IMR-90 (cell line): ENCODE measurements around the gene GPT2. TPM values are rescaled to one million over a fixed set of nuclear protein-coding genes. Genes with fewer than 3 reads are reported as not detected.

Experiments
- ATAC-seq: fragments of 200-7000 bp; cut with Tn5 transposase; 2 replicates; pipeline ENCODE4 v1.9.1; 2020; ENCODE audit warnings: low read depth, mild to moderate bottlenecking, moderate library complexity
- BruUV-seq: library from RNA; stranded (reverse); fragments of 400-500 nt; replicated peaks from 2 replicates; lab custom pipeline; 2021; lab: Mats Ljungman, UMichigan
- CTCF ChIA-PET: fragments of 300-600 bp; formaldehyde crosslinking; extraction: SDS; loops from one replicate; lab custom pipeline; 2021; ENCODE audit warnings: antibody characterized with exemption; lab: Yijun Ruan, JAX
- POLR2A ChIA-PET: fragments of 300-600 bp; sonication (Branson Sonifier 250); formaldehyde crosslinking; loops from one replicate; lab custom pipeline; 2022; ENCODE audit warnings: antibody characterized with exemption; ENCODE audit not compliant: unreplicated experiment; lab: Charles Lee
- DNase-seq: peaks from one replicate; pipeline ENCODE4 v3.0.0; 2013
- H2AFZ ChIP-seq: replicated peaks from 2 replicates; pipeline ENCODE3; 2013; ENCODE audit warnings: low read length, mild to moderate bottlenecking; ENCODE audit not compliant: poor library complexity
- H2AK5ac ChIP-seq: 2 replicates; pipeline ENCODE4 v1.6.1; 2013; ENCODE audit warnings: low read depth, low read length, inconsistent platforms
- H2AK9ac ChIP-seq: replicated peaks from 2 replicates; pipeline ENCODE3; 2013; ENCODE audit warnings: mild to moderate bottlenecking, low read depth, low read length, moderate library complexity; ENCODE audit not compliant: poor library complexity
- H2BK120ac ChIP-seq: 2 replicates; pipeline ENCODE4 v1.6.1; 2013; ENCODE audit warnings: low read depth, low read length, inconsistent platforms
- H2BK15ac ChIP-seq: 3 replicates; pipeline ENCODE4 v1.6.1; 2013; ENCODE audit warnings: low read depth, low read length, inconsistent platforms
- H2BK20ac ChIP-seq: 2 replicates; pipeline ENCODE4 v1.6.1; 2013; ENCODE audit warnings: low read depth, mild to moderate bottlenecking, inconsistent platforms, low read length, moderate library complexity
- H2BK5ac ChIP-seq: 2 replicates; pipeline ENCODE4 v1.6.1; 2013; ENCODE audit warnings: mild to moderate bottlenecking, low read depth, low read length, inconsistent platforms; ENCODE audit not compliant: poor library complexity, severe bottlenecking
- H3K14ac ChIP-seq: replicated peaks from 2 replicates; pipeline ENCODE4 v1.6.1; 2013; ENCODE audit warnings: low read depth, low read length, inconsistent platforms
- H3K18ac ChIP-seq: 2 replicates; pipeline ENCODE4 v1.6.1; 2013; ENCODE audit warnings: low read depth, low read length, control low read depth
- H3K23ac ChIP-seq: 2 replicates; pipeline ENCODE4 v1.6.1; 2013; ENCODE audit warnings: low read depth, low read length, inconsistent platforms
- H3K27ac ChIP-seq: 2 replicates; pipeline ENCODE4 v1.5.1; 2013; ENCODE audit warnings: mild to moderate bottlenecking, control low read depth, low read length; ENCODE audit not compliant: insufficient read depth
- H3K27me3 ChIP-seq: 2 replicates; pipeline ENCODE4 v1.6.1; 2013; ENCODE audit warnings: low read length; ENCODE audit not compliant: control insufficient read depth, insufficient read depth
- H3K36me3 ChIP-seq: 2 replicates; pipeline ENCODE4 v1.6.1; 2013; ENCODE audit warnings: low read length, mixed read lengths; ENCODE audit not compliant: control insufficient read depth, insufficient read depth
- H3K4ac ChIP-seq: 2 replicates; pipeline ENCODE4 v1.6.1; 2013; ENCODE audit warnings: low read depth, low read length, inconsistent platforms
- H3K4me1 ChIP-seq: 2 replicates; pipeline ENCODE4 v1.6.1; 2013; ENCODE audit warnings: low read length, mixed read lengths; ENCODE audit not compliant: control insufficient read depth, insufficient read depth
- H3K4me2 ChIP-seq: 2 replicates; pipeline ENCODE4 v1.6.1; 2013; ENCODE audit warnings: low read depth, mild to moderate bottlenecking, control low read depth, low read length, moderate library complexity
- H3K4me3 ChIP-seq: 2 replicates; pipeline ENCODE4 v1.5.1; 2013; ENCODE audit warnings: low read depth, mild to moderate bottlenecking, control low read depth, low read length, moderate library complexity; ENCODE audit not compliant: insufficient read depth
- H3K56ac ChIP-seq: 2 replicates; pipeline ENCODE4 v1.6.1; 2013; ENCODE audit warnings: low read length, inconsistent platforms; ENCODE audit not compliant: insufficient read depth; ENCODE audit errors: extremely low read depth
- H3K79me1 ChIP-seq, 2 experiments: 2 replicates each; pipeline ENCODE4 v1.6.1; 2013; ENCODE audit warnings: low read length in 2 of 2, inconsistent platforms in 1 of 2, low read depth in 1 of 2
- H3K9ac ChIP-seq: 2 replicates; pipeline ENCODE4 v1.6.1; 2013; ENCODE audit warnings: low read depth, low read length, control low read depth
- H3K9me1 ChIP-seq: 2 replicates; pipeline ENCODE4 v1.6.1; 2013; ENCODE audit warnings: low read length, inconsistent platforms; ENCODE audit not compliant: insufficient read depth
- H3K9me3 ChIP-seq: 2 replicates; pipeline ENCODE4 v1.6.1; 2013; ENCODE audit warnings: low read length; ENCODE audit not compliant: control insufficient read depth, insufficient read depth
- H4K20me1 ChIP-seq: 2 replicates; pipeline ENCODE4 v1.6.1; 2013; ENCODE audit warnings: low read length, inconsistent platforms; ENCODE audit not compliant: insufficient read depth
- H4K5ac ChIP-seq: 2 replicates; pipeline ENCODE4 v1.6.1; 2013; ENCODE audit warnings: mild to moderate bottlenecking, low read depth, low read length, control low read depth
- H4K8ac ChIP-seq, 2 experiments: 2 replicates each; pipeline ENCODE4 v1.6.1; 2013; ENCODE audit warnings: low read depth in 2 of 2, low read length in 2 of 2, control low read depth in 1 of 2, inconsistent platforms in 1 of 2
- H4K91ac ChIP-seq: 2 replicates; pipeline ENCODE4 v1.6.1; 2013; ENCODE audit warnings: low read depth, low read length, inconsistent platforms; ENCODE audit not compliant: insufficient read depth
- BHLHE40 ChIP-seq: fragments of 150-350 bp; IDR thresholded peaks from 2 replicates; pipeline ENCODE4 v1.6.1; 2016; ENCODE audit warnings: mild to moderate bottlenecking, low read depth, low read length
- ELK1 ChIP-seq: fragments of 150-350 bp; IDR thresholded peaks from 2 replicates; pipeline ENCODE4 v1.6.1; 2016; ENCODE audit warnings: low read depth, mild to moderate bottlenecking, low read length, moderate library complexity, borderline replicate concordance
- FOS ChIP-seq: fragments of 150-350 bp; IDR thresholded peaks from 2 replicates; pipeline ENCODE4 v1.6.1; 2016; ENCODE audit warnings: low read depth, low read length
- MAFK ChIP-seq: IDR thresholded peaks from 2 replicates; pipeline ENCODE4 v1.6.1; 2012; ENCODE audit warnings: low read depth, low read length, improper control_type of control experiment
- MAZ ChIP-seq: IDR thresholded peaks from 2 replicates; pipeline ENCODE4 v1.6.1; 2012; ENCODE audit warnings: low read depth, mild to moderate bottlenecking, low read length, improper control_type of control experiment, moderate library complexity, borderline replicate concordance
- MXI1 ChIP-seq: IDR thresholded peaks from 2 replicates; pipeline ENCODE4 v1.6.1; 2012; ENCODE audit warnings: low read depth, mild to moderate bottlenecking, low read length, moderate library complexity, borderline replicate concordance
- NFE2L2 ChIP-seq: fragments of 150-350 bp; IDR thresholded peaks from 2 replicates; pipeline ENCODE4 v1.6.1; 2016; ENCODE audit warnings: low read depth, mild to moderate bottlenecking, low read length
- POLR2A ChIP-seq: IDR thresholded peaks from 2 replicates; pipeline ENCODE4 v1.6.1; 2012; ENCODE audit warnings: mild to moderate bottlenecking, low read depth, low read length
- WGBS, 2 experiments: methylation state at CpG; one replicate each; pipeline versions ENCODE4 v1.1.5 to v1.1.7; 2013; ENCODE audit warnings: missing lambda C conversion rate in 2 of 2; ENCODE audit not compliant: insufficient read length in 1 of 2; ENCODE audit errors: extremely low coverage in 2 of 2; 5-methylcytosine and 5-hydroxymethylcytosine counted together
- dilution Hi-C: fragments of 300-500 bp; cut with HindIII; formaldehyde crosslinking; loops from one replicate; pipeline ENCODE4 v1.14.3; 2018; ENCODE audit warnings: low sequenced_read_pairs; ENCODE audit not compliant: unreplicated experiment
- in situ Hi-C: fragments of 300-500 bp; cut with MboI; formaldehyde crosslinking; loops from 3 replicates; pipeline ENCODE4 v1.14.3; 2019; ENCODE audit warnings: low sequenced_read_pairs, inconsistent platforms, mixed read lengths
- intact Hi-C: fragments of 100-400 bp; cut with micrococcal nuclease; formaldehyde crosslinking; loops from 2 replicates; pipeline ENCODE4 v1.10.0; 2022
- polyA plus RNA-seq, 3 experiments: library from polyadenylated mRNA; depleted of rRNA; stranded (reverse); fragments of >200 nt; gene quantifications; 2 replicates each; pipeline ENCODE4 v1.2.3, GENCODE V29; 2012; ENCODE audit warnings: low replicate concordance in 1 of 3
- total RNA-seq: library from RNA; depleted of rRNA; stranded (reverse); fragments of >200 nt; gene quantifications from 2 replicates; pipeline ENCODE4 v1.2.3, GENCODE V29; 2012

The GPT2 gene
- total and polyA plus RNA-seq, 2 of the 4 experiments (the other 2 are of a cell fraction) = 26.4 to 31.5 TPM

GRCh38 chr16:46962629-46963028, 78.5 kb downstream of the GPT2 start:
- peaks cover 77% of the 10 kb centered on the region for H3K36me3 ChIP-seq
- dilution Hi-C loops = no loop called here
- BruUV-seq = no TSS peak

More at GRCh38 chr16:46962629-46963028, 78.5 kb downstream of the GPT2 start:
- Histone ChIP-seq H3K4me1 (peaks cover 8% of the 10 kb centered on the region), H3K27ac (no peak overlapping the region), H2BK20ac (no peak overlapping the region), H2BK15ac (no peak overlapping the region), H3K18ac (no peak overlapping the region; the same call in 1 of the 2 replicates), H3K9me3 (no peaks in the 10 kb centered on the region), H3K4ac (no peak overlapping the region), H3K14ac (no peak overlapping the region), H3K4me3 (no peak overlapping the region), H2AK5ac (no peak overlapping the region), H2BK5ac (no peak overlapping the region), H4K5ac (no peak overlapping the region), H3K79me1 (peaks cover 19 to 37% of the 10 kb centered on the region in 2 experiments), H4K8ac (no peak overlapping the region), H3K9me1 (peaks cover 3% of the 10 kb centered on the region; the same call in 1 of the 2 replicates), H2AFZ (no peak overlapping the region), H3K4me2 (no peak overlapping the region), H4K20me1 (peaks cover 25% of the 10 kb centered on the region; the same call in 1 of the 2 replicates), H4K91ac (no peak overlapping the region), H3K23ac (no peak overlapping the region), H2AK9ac (no peak overlapping the region), H3K27me3 (no peaks in the 10 kb centered on the region), H3K56ac (no peak overlapping the region), H2BK120ac (no peak overlapping the region), H3K9ac (no peak overlapping the region)
- in situ Hi-C loops = no loop called here
- POLR2A ChIA-PET = interaction anchor here (0.6 kb wide), 1 partner anchor 316 kb away, joined by 3 read pairs; no protein-coding TSS in a partner anchor
- no CpG with 5 or more reads among the region's 3 CpGs for WGBS, 2 experiments
- CTCF ChIA-PET = interaction anchor here (1.0 to 1.1 kb wide), 3 partner anchors 15 to 1661 kb away, joined by 3 to 4 read pairs (median 3); no protein-coding TSS in a partner anchor
- TF ChIP-seq MXI1 (no peak), MAFK (peak; percentile 75), FOS (no peak), ELK1 (no peak), POLR2A (no peak), BHLHE40 (no peak), MAZ (no peak), NFE2L2 (peak; percentile 71; the same call in 1 of the 2 replicates)
- ATAC-seq (peak; percentile 27; the same call in 1 of the 2 replicates), DNase-seq (no peak)
- intact Hi-C loops = no loop called here
